Erythroblast (primary cell): ENCODE measurements around the gene SETBP1.

Experiments
- GATA1 ChIP-seq: IDR thresholded peaks from 2 replicates; pipeline ENCODE4 v1.6.1; 2011; ENCODE audit warnings: low read depth, mild to moderate bottlenecking, control low read depth, low read length, moderate library complexity
- POLR2A ChIP-seq: IDR thresholded peaks from 2 replicates; pipeline ENCODE4 v1.6.1; 2011; ENCODE audit warnings: mild to moderate bottlenecking, low read length

GRCh38 chr18:44840058-44840790 is 159.5 kb downstream of the SETBP1 start:
- TF ChIP-seq POLR2A (no peak), GATA1 (no peak)
